Mesenchymal stem cell (in vitro differentiated cells and primary cell): ENCODE results near the gene INPP5D.

ENCODE experiments used
- DNase-seq: peaks from one replicate; pipeline ENCODE4 v3.0.0-alpha.2; 2013
- H2AFZ ChIP-seq: one replicate; pipeline ENCODE4 v1.6.1; 2013; ENCODE audit warnings: low read depth, mild to moderate bottlenecking, control low read depth, inconsistent platforms, low read length, moderate library complexity
- H2AK5ac ChIP-seq: 2 replicates; pipeline ENCODE4 v1.6.1; 2013; ENCODE audit warnings: low read length, moderate library complexity, mild to moderate bottlenecking, inconsistent platforms; ENCODE audit not compliant: severe bottlenecking
- H2BK120ac ChIP-seq: one replicate; pipeline ENCODE4 v1.6.1; 2013; ENCODE audit warnings: low read depth, mild to moderate bottlenecking, inconsistent platforms, low read length, moderate library complexity
- H2BK12ac ChIP-seq, 2 experiments: one replicate each; pipeline ENCODE4 v1.6.1; 2013; ENCODE audit warnings: inconsistent platforms in 2 of 2, low read length in 2 of 2, mild to moderate bottlenecking in 2 of 2, moderate library complexity in 2 of 2, control low read depth in 1 of 2
- H2BK15ac ChIP-seq: one replicate; pipeline ENCODE4 v1.6.1; 2013; ENCODE audit warnings: mild to moderate bottlenecking, low read depth, inconsistent platforms; ENCODE audit not compliant: poor library complexity, severe bottlenecking
- H2BK5ac ChIP-seq: 2 replicates; pipeline ENCODE4 v1.6.1; 2013; ENCODE audit warnings: low read depth, mild to moderate bottlenecking, low read length, control low read depth, inconsistent platforms; ENCODE audit not compliant: poor library complexity, severe bottlenecking
- H3K14ac ChIP-seq, 2 experiments: one replicate each; pipeline ENCODE4 v1.6.1; 2013; ENCODE audit warnings: inconsistent platforms in 2 of 2, low read length in 2 of 2, control low read depth in 1 of 2, mild to moderate bottlenecking in 1 of 2, moderate library complexity in 1 of 2
- H3K18ac ChIP-seq, 2 experiments: one replicate each; pipeline ENCODE4 v1.6.1; 2013; ENCODE audit warnings: inconsistent platforms in 2 of 2, low read length in 2 of 2, control low read depth in 1 of 2, low read depth in 1 of 2, mild to moderate bottlenecking in 1 of 2
- H3K23ac ChIP-seq, 2 experiments: one replicate each; pipeline ENCODE4 v1.6.1; 2013; ENCODE audit warnings: inconsistent platforms in 2 of 2, low read length in 2 of 2, mild to moderate bottlenecking in 2 of 2, moderate library complexity in 2 of 2, control low read depth in 1 of 2
- H3K27ac ChIP-seq: 2 replicates; pipeline ENCODE4 v1.5.1; 2013; ENCODE audit warnings: mild to moderate bottlenecking, moderate library complexity, low read length, control low read depth, inconsistent platforms; ENCODE audit not compliant: poor library complexity, severe bottlenecking
- H3K27me3 ChIP-seq, 2 experiments: 2 replicates each; pipeline versions ENCODE4 v1.6.1 to v1.7.0; 2013; ENCODE audit warnings: low read length in 2 of 2, mild to moderate bottlenecking in 2 of 2, moderate library complexity in 2 of 2, control low read depth in 1 of 2, inconsistent platforms in 1 of 2; ENCODE audit not compliant: control insufficient read depth in 1 of 2, insufficient read depth in 1 of 2
- H3K36me3 ChIP-seq, 2 experiments: 2 replicates each; pipeline versions ENCODE4 v1.6.1 to v1.7.0; 2013; ENCODE audit warnings: low read length in 2 of 2, control low read depth in 1 of 2, inconsistent platforms in 1 of 2, low read depth in 1 of 2, mild to moderate bottlenecking in 1 of 2; ENCODE audit not compliant: insufficient read depth in 2 of 2, control insufficient read depth in 1 of 2
- H3K4ac ChIP-seq, 2 experiments: one replicate each; pipeline ENCODE4 v1.6.1; 2013; ENCODE audit warnings: inconsistent platforms in 2 of 2, low read length in 2 of 2, mild to moderate bottlenecking in 2 of 2, moderate library complexity in 2 of 2, control low read depth in 1 of 2, low read depth in 1 of 2
- H3K4me1 ChIP-seq: 2 replicates; pipeline ENCODE4 v1.6.1; 2013; ENCODE audit warnings: low read depth, low read length, control low read depth; ENCODE audit not compliant: control insufficient read depth, insufficient read depth
- H3K4me2 ChIP-seq: 2 replicates; pipeline ENCODE4 v1.6.1; 2013; ENCODE audit warnings: low read length, mild to moderate bottlenecking, inconsistent platforms; ENCODE audit not compliant: poor library complexity, severe bottlenecking
- H3K4me3 ChIP-seq, 2 experiments: 2 replicates each; pipeline versions ENCODE4 v1.5.1 to v1.7.0; 2013; ENCODE audit warnings: low read length in 2 of 2, mild to moderate bottlenecking in 2 of 2, control low read depth in 1 of 2, low read depth in 1 of 2; ENCODE audit not compliant: insufficient read depth in 1 of 2
- H3K79me1 ChIP-seq: replicated peaks from 2 replicates; pipeline ENCODE4 v1.6.1; 2013; ENCODE audit warnings: mild to moderate bottlenecking, control low read depth, low read length, inconsistent platforms; ENCODE audit not compliant: poor library complexity, severe bottlenecking
- H3K9ac ChIP-seq: 2 replicates; pipeline ENCODE4 v1.7.0; 2013; ENCODE audit warnings: mild to moderate bottlenecking, low read length, moderate library complexity
- H3K9me3 ChIP-seq: 2 replicates; pipeline ENCODE4 v1.7.0; 2013; ENCODE audit warnings: mild to moderate bottlenecking, low read length; ENCODE audit not compliant: control insufficient read depth
- H4K8ac ChIP-seq: one replicate; pipeline ENCODE4 v1.6.1; 2013; ENCODE audit warnings: inconsistent platforms, mild to moderate bottlenecking, low read length, moderate library complexity
- H4K91ac ChIP-seq: one replicate; pipeline ENCODE4 v1.6.1; 2013; ENCODE audit warnings: mild to moderate bottlenecking, low read length, inconsistent platforms
- WGBS: methylation state at CpG from one replicate; pipeline ENCODE4 v1.1.7; 2013; ENCODE audit warnings: mixed read lengths; 5-methylcytosine and 5-hydroxymethylcytosine counted together

Gene INPP5D

GRCh38 chr2:233243348-233243747 is 183.2 kb downstream of the INPP5D start:
- Histone ChIP-seq H3K14ac (no peak overlapping the region), H3K4me2 (no peak overlapping the region), H3K9ac (no peak overlapping the region), H3K18ac (no peak overlapping the region), H3K79me1 (no peaks in the 10 kb centered on the region), H3K4ac (no peak overlapping the region), H2AK5ac (no peak overlapping the region), H3K4me3 (no peak overlapping the region), H3K27me3 (peaks cover 0 to 7% of the 10 kb centered on the region in 2 experiments), H3K4me1 (no peaks in the 10 kb centered on the region), H3K36me3 (no peaks in the 10 kb centered on the region), H2BK120ac (no peak overlapping the region), H2BK15ac (no peak overlapping the region), H2BK12ac (no peak overlapping the region), H3K9me3 (peaks cover 2% of the 10 kb centered on the region), H3K23ac (no peak overlapping the region), H4K8ac (no peak overlapping the region), H3K27ac (no peak overlapping the region), H4K91ac (no peak overlapping the region), H2AFZ (no peak overlapping the region), H2BK5ac (no peak overlapping the region)
- 90% methylated on average over 4 of the region's 4 CpGs for WGBS
- DNase-seq: no peak

- H3K36me3 ChIP-seq: no peaks in the 10 kb centered on the region
- H3K18ac ChIP-seq: no peak overlapping the region
- no peak overlapping the region for H2AFZ ChIP-seq
- no peak overlapping the region for H2BK15ac ChIP-seq
- no peaks in the 10 kb centered on the region for H3K4me1 ChIP-seq
- H4K8ac ChIP-seq: no peak overlapping the region
- no peak for DNase-seq
- H2BK12ac ChIP-seq: no peak overlapping the region
- H2AK5ac ChIP-seq: no peak overlapping the region
- no peak overlapping the region for H3K4me3 ChIP-seq
- 62% methylated on average over 5 of the region's 5 CpGs for WGBS
- H3K79me1 ChIP-seq: no peaks in the 10 kb centered on the region
- no peak overlapping the region for H3K23ac ChIP-seq
- H3K27me3 ChIP-seq: peaks cover 0 to 3% of the 10 kb centered on the region in 2 experiments
- no peak overlapping the region for H4K91ac ChIP-seq
- H3K27ac ChIP-seq: no peak overlapping the region
- H3K9me3 ChIP-seq: no peaks in the 10 kb centered on the region
- no peak overlapping the region for H3K14ac ChIP-seq
- H2BK5ac ChIP-seq: no peak overlapping the region
- no peak overlapping the region for H3K9ac ChIP-seq
- H3K4me2 ChIP-seq: no peak overlapping the region
- H2BK120ac ChIP-seq: no peak overlapping the region
- no peak overlapping the region for H3K4ac ChIP-seq
Measured at GRCh38 chr2:233244818-233245217, 184.7 kb downstream of the INPP5D start.

GRCh38 chr2:233245406-233245805 is 185.3 kb downstream of the INPP5D start:
- no peak for DNase-seq
- Histone ChIP-seq H3K4me3 (no peak overlapping the region), H3K27me3 (no peaks in the 10 kb centered on the region), H2AFZ (no peak overlapping the region), H3K36me3 (no peaks in the 10 kb centered on the region), H3K4ac (no peak overlapping the region), H2BK120ac (no peak overlapping the region), H3K9me3 (no peaks in the 10 kb centered on the region), H4K8ac (no peak overlapping the region), H3K79me1 (no peaks in the 10 kb centered on the region), H2AK5ac (no peak overlapping the region), H3K4me1 (no peaks in the 10 kb centered on the region), H3K18ac (no peak overlapping the region), H4K91ac (no peak overlapping the region), H2BK12ac (no peak overlapping the region), H3K14ac (no peak overlapping the region), H3K23ac (no peak overlapping the region), H3K4me2 (no peak overlapping the region), H3K9ac (no peak overlapping the region), H2BK5ac (no peak overlapping the region), H3K27ac (no peak overlapping the region), H2BK15ac (no peak overlapping the region)
- WGBS: 100% methylated on average over 2 of the region's 6 CpGs

GRCh38 chr2:233247116-233247515 is 187.0 kb downstream of the INPP5D start:
- Histone ChIP-seq H3K9ac (no peak overlapping the region), H2AK5ac (no peak overlapping the region), H3K4me2 (no peak overlapping the region), H4K91ac (no peak overlapping the region), H3K4me1 (no peaks in the 10 kb centered on the region), H3K4me3 (no peak overlapping the region), H3K79me1 (no peaks in the 10 kb centered on the region), H3K23ac (no peak overlapping the region), H3K14ac (no peak overlapping the region), H3K18ac (no peak overlapping the region), H2AFZ (no peak overlapping the region), H2BK120ac (no peak overlapping the region), H3K4ac (no peak overlapping the region), H2BK5ac (no peak overlapping the region), H2BK12ac (no peak overlapping the region), H2BK15ac (no peak overlapping the region), H3K9me3 (no peaks in the 10 kb centered on the region), H3K27ac (no peak overlapping the region), H4K8ac (no peak overlapping the region), H3K36me3 (no peaks in the 10 kb centered on the region), H3K27me3 (no peaks in the 10 kb centered on the region)
- 100% methylated on average over 1 of the region's 2 CpGs for WGBS
- no peak for DNase-seq
